H1 (cell line): Measurements from ENCODE around the gene POLR3A. TPM values are rescaled to one million over a fixed set of nuclear protein-coding genes. Genes with fewer than 3 reads are reported as not detected.

Source experiments
- ATF3 ChIP-seq: IDR thresholded peaks from 2 replicates; pipeline ENCODE4 v1.6.1; 2011; ENCODE audit warnings: low read depth, mild to moderate bottlenecking, low read length; ENCODE audit not compliant: insufficient read depth
- GTF2F1 ChIP-seq: IDR thresholded peaks from 2 replicates; pipeline ENCODE4 v1.6.1; 2012; ENCODE audit warnings: low read depth, low read length, improper control_type of control experiment, borderline replicate concordance
- ZNF274 ChIP-seq: IDR thresholded peaks from 2 replicates; pipeline ENCODE4 v1.7.0; 2012; ENCODE audit warnings: low read length, borderline replicate concordance; ENCODE audit errors: extremely low read depth
- polyA plus RNA-seq, 7 experiments: library from polyadenylated mRNA; depleted of rRNA in 3 of 7; stranded (reverse) in 5 of 7; unstranded in 2 of 7; fragments of >200 nt in 5 of 7; fragments of 200-250 nt in 2 of 7; gene quantifications; 1 replicate in 5 of 7; 2 replicates in 1 of 7; 4 replicates in 1 of 7; pipeline versions ENCODE4 v1.2.1 to v1.2.3, GENCODE V29; 2011 to 2013; ENCODE audit warnings: missing spikeins in 2 of 7, mixed read lengths in 2 of 7
- total RNA-seq: library from RNA; stranded (reverse); fragmentation: NEBNext Ultra II Directional; extraction: Animal tissue kit (Norgen Biotek cat#: 25700); gene quantifications from 2 replicates; pipeline ENCODE4 v1.2.1, GENCODE V29; 2021

Gene POLR3A
- total and polyA plus RNA-seq, 2 of the 8 experiments (the other 6 are each of a cell fraction or from before 2014, with no cell fraction given) = 11.3 to 38.6 TPM

- TF ChIP-seq ZNF274 (no peak), GTF2F1 (no peak), ATF3 (no peak)
- TF ChIP-seq, all 59 proteins: peak for 0
These were observed 69.9 kb downstream of the POLR3A start (continued) for GRCh38 chr10:77959384-77959783.
